HepG2 (cell line): ENCODE results near the gene SMIM14. TPM values are rescaled to one million over a fixed set of nuclear protein-coding genes. Genes with fewer than 3 reads are reported as not detected.

Experiments
- ATAC-seq: fragments of 200-7000 bp; cut with Tn5 transposase; 3 replicates; pipeline ENCODE4 v1.9.1; 2020; ENCODE audit warnings: mild to moderate bottlenecking, moderate library complexity
- BruUV-seq: library from RNA; stranded (reverse); fragments of 400-500 nt; replicated peaks from 2 replicates; lab custom pipeline; 2021; lab: Mats Ljungman, UMichigan
- CTCF ChIA-PET: fragments of 300-600 bp; formaldehyde crosslinking; extraction: SDS; loops from one replicate; lab custom pipeline; 2021; ENCODE audit warnings: low total read pairs, inconsistent platforms, low intra/inter-chr PET ratio; lab: Yijun Ruan, JAX
- POLR2A ChIA-PET: fragments of 350-600 bp; sonication (Branson Sonifier 250); formaldehyde crosslinking; loops from one replicate; lab custom pipeline; 2020; ENCODE audit warnings: antibody characterized with exemption, inconsistent platforms; lab: Yijun Ruan, JAX
- DNase-seq: peaks from one replicate; pipeline ENCODE4 v3.0.0-alpha.2; 2015; ENCODE audit warnings: low spot score
- FAIRE-seq: peaks from 3 replicates; lab custom pipeline; 2011; peaks lifted over from hg19 to GRCh38; lab: Jason Lieb, UNC
- H2AFZ ChIP-seq: one replicate; pipeline ENCODE4 v1.6.1; 2011; ENCODE audit warnings: low read length, inconsistent platforms
- H3K27ac ChIP-seq: fragments of 300-600 bp; 3 replicates; pipeline ENCODE4 v1.8.0; 2011; ENCODE audit warnings: mixed run types, mild to moderate bottlenecking, mixed read lengths, low read length, inconsistent platforms; ENCODE audit not compliant: insufficient read depth; ENCODE audit errors: extremely low read length
- H3K27me3 ChIP-seq, 2 experiments: fragments of 200-600 bp in 1 of 2; 2 replicates in 1 of 2; 3 replicates in 1 of 2; pipeline versions ENCODE4 v1.6.0 to v1.8.0; 2011; ENCODE audit warnings: low read length in 2 of 2, mild to moderate bottlenecking in 2 of 2, moderate library complexity in 2 of 2, inconsistent platforms in 1 of 2; ENCODE audit not compliant: insufficient read depth in 2 of 2, control insufficient read depth in 1 of 2
- H3K36me3 ChIP-seq, 2 experiments: fragments of 200-600 bp in 1 of 2; replicated peaks in 1 of 2; 2 replicates in 1 of 2; 3 replicates in 1 of 2; pipeline versions ENCODE4 v1.5.1 to v1.8.0; 2011; ENCODE audit warnings: low read length in 2 of 2, inconsistent platforms in 1 of 2; ENCODE audit not compliant: insufficient read depth in 2 of 2, control insufficient read depth in 1 of 2
- H3K4me1 ChIP-seq: 2 replicates; pipeline ENCODE4 v1.5.1; 2012; ENCODE audit warnings: low read length, inconsistent platforms; ENCODE audit not compliant: insufficient read depth
- H3K4me2 ChIP-seq: 2 replicates; pipeline ENCODE4 v1.6.0; 2011; ENCODE audit warnings: low read depth, low read length, inconsistent platforms
- H3K4me3 ChIP-seq, 3 experiments: fragments of 200-600 bp in 1 of 3; sonication (generic), shearing (Covaris generic) in 1 of 3; replicated peaks in 1 of 3; 2 replicates each; pipeline ENCODE4 v1.5.1; 2011 to 2016; ENCODE audit warnings: low read length in 3 of 3, inconsistent platforms in 2 of 3, low read depth in 2 of 3, mild to moderate bottlenecking in 2 of 3, control low read depth in 1 of 3, mixed read lengths in 1 of 3; ENCODE audit not compliant: insufficient read depth in 1 of 3
- H3K79me2 ChIP-seq: one replicate; pipeline ENCODE4 v1.6.1; 2011; ENCODE audit warnings: low read length, inconsistent platforms; ENCODE audit not compliant: insufficient read depth
- H3K9ac ChIP-seq: 2 replicates; pipeline ENCODE4 v1.6.0; 2011; ENCODE audit warnings: mild to moderate bottlenecking, low read depth, low read length, inconsistent platforms; ENCODE audit not compliant: insufficient read depth
- H3K9me3 ChIP-seq: 2 replicates; pipeline ENCODE4 v1.5.1; 2012; ENCODE audit warnings: mild to moderate bottlenecking, low read length
- H4K20me1 ChIP-seq: 2 replicates; pipeline ENCODE4 v1.6.0; 2011; ENCODE audit warnings: inconsistent platforms, mild to moderate bottlenecking, low read length, moderate library complexity; ENCODE audit not compliant: insufficient read depth
- AGO2 ChIP-seq: fragments of 200-400 bp; formaldehyde crosslinking; optimal IDR thresholded peaks from 2 replicates; pipeline ENCODE3; 2017; ENCODE audit warnings: mild to moderate bottlenecking, low read depth, low read length, moderate library complexity
- CBFB ChIP-seq: sonication (generic); formaldehyde crosslinking; IDR thresholded peaks from 2 replicates; pipeline ENCODE4 v1.4.0; 2020; ENCODE audit warnings: missing genetic modification reagents
- FOXO1 ChIP-seq: sonication (generic); formaldehyde crosslinking; IDR thresholded peaks from 2 replicates; pipeline ENCODE4 v1.4.0; 2020; ENCODE audit warnings: missing genetic modification reagents
- FOXO4 ChIP-seq: sonication (generic); formaldehyde crosslinking; conservative IDR thresholded peaks from 2 replicates; pipeline ENCODE4 v1.8.1; 2023; ENCODE audit warnings: missing genetic modification reagents
- HOXA9 ChIP-seq: sonication (generic); formaldehyde crosslinking; IDR thresholded peaks from 2 replicates; pipeline ENCODE4 v1.8.1; 2022; ENCODE audit warnings: missing genetic modification reagents, mild to moderate bottlenecking, moderate library complexity, borderline replicate concordance
- MEIS2 ChIP-seq: sonication (generic); formaldehyde crosslinking; IDR thresholded peaks from 2 replicates; pipeline ENCODE4 v1.9.0; 2021; ENCODE audit warnings: mild to moderate bottlenecking, missing genetic modification reagents
- TBX2 ChIP-seq: sonication (generic); formaldehyde crosslinking; IDR thresholded peaks from 2 replicates; pipeline ENCODE4 v1.5.0; 2020; ENCODE audit warnings: missing genetic modification reagents, mild to moderate bottlenecking, borderline replicate concordance
- ZC3H13 ChIP-seq: sonication (generic); formaldehyde crosslinking; IDR thresholded peaks from 2 replicates; pipeline ENCODE4 v1.8.1; 2023; ENCODE audit warnings: mild to moderate bottlenecking, missing genetic modification reagents, moderate library complexity
- ZNF282 ChIP-seq: fragments of 450-650 bp; IDR thresholded peaks from 2 replicates; pipeline ENCODE4 v1.6.1; 2018; ENCODE audit not compliant: partially characterized antibody
- ZNF652 ChIP-seq: IDR thresholded peaks from 2 replicates; pipeline ENCODE4 v1.6.1; 2016; ENCODE audit warnings: low read depth, borderline replicate concordance
- ZNF674 ChIP-seq: sonication (generic); formaldehyde crosslinking; IDR thresholded peaks from 2 replicates; pipeline ENCODE4 v1.5.0; 2020; ENCODE audit warnings: low read depth, mild to moderate bottlenecking, missing genetic modification reagents
- WGBS: methylation state at CpG from one replicate; pipeline ENCODE4 v1.1.6; 2017; ENCODE audit warnings: low lambda C conversion rate; 5-methylcytosine and 5-hydroxymethylcytosine counted together
- in situ Hi-C: cut with HindIII; loops from 2 replicates; pipeline ENCODE4 v1.10.0; 2017; ENCODE audit warnings: low pct_unique_long_range_greater_than_20kb; ENCODE audit not compliant: extremely low pct_ligation_motif_present
- intact Hi-C: fragments of 100-400 bp; cut with micrococcal nuclease; formaldehyde crosslinking; loops from one replicate; pipeline ENCODE4 v1.10.0; 2022; ENCODE audit not compliant: unreplicated experiment
- polyA plus RNA-seq, 8 experiments: library from polyadenylated mRNA; depleted of rRNA in 3 of 8; stranded (reverse) in 7 of 8; unstranded in 1 of 8; fragments of >200 nt; fragmentation: Illumina TruSeq in 4 of 8; extraction: Trizol in 4 of 8; gene quantifications; 2 replicates each; pipeline versions ENCODE4 v1.2.1 to v1.2.3, GENCODE V29; 2011 to 2016; ENCODE audit warnings: low read depth in 4 of 8, missing spikeins in 1 of 8, mixed read lengths in 1 of 8; ENCODE audit not compliant: insufficient read depth in 1 of 8
- total RNA-seq, 5 experiments: library from RNA; depleted of rRNA; stranded (reverse); fragments of >200 nt; fragmentation: Illumina TruSeq; extraction: Trizol; gene quantifications; 2 replicates each; pipeline ENCODE4 v1.2.3, GENCODE V29; 2016; ENCODE audit warnings: low read depth in 1 of 5
- TF ChIP-seq, protein P1 (sequence below): sonication (generic); formaldehyde crosslinking; IDR thresholded peaks from 2 replicates; pipeline ENCODE4 v1.8.1; 2022; ENCODE audit warnings: mild to moderate bottlenecking, missing genetic modification reagents

The SMIM14 gene
- total and polyA plus RNA-seq, 2 of the 13 experiments (the other 11 are each of a cell fraction or from before 2014, with no cell fraction given): 16.3 to 28.1 TPM

DNA sequence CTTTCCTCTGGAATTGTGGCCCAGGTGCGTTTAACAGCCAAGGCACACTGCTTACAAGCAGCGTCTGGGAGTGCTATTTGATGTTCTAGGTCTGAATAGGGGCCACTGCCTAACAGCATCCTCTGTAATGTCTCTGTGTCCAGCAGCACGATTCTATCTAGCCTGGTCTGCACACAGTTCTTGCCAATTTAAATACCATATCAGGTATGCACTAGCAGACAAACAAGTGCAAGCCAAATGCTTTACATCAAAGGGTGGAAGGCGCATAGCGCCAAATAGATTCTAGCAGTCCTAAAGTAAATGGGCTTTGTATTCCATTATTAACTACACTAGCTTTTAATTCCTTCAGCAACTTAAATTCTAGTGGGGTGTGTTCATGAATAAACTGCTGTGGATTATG, 95.6 kb downstream of the SMIM14 start:
- no peak overlapping the region for H3K9ac ChIP-seq

DNA sequence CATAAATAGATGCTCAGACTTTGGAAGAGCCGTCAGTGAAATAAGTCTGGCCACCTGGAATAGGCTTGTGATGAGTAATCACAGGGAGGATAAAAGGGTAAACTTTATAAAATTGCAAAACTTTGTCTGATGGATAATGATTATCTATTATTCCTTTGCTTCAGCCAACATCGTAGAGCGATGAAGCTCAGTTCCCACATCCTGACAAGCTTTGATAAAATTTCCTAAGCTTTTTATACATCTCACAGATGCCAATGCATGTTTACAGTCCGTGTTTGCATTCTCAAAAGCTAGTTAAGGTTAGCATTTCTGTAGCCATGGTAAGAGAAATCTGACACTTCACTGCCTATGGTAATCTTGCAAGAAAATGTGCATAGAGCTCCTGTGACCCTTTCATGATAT, 96.1 kb downstream of the SMIM14 start:
- H3K27ac ChIP-seq: no peak overlapping the region
- CTCF ChIA-PET: no interaction called here
- POLR2A ChIA-PET: interaction anchor here (2.1 kb wide), 1 partner anchor 15 kb away, joined by 14 read pairs; the partner anchor contains the start of gene UGDH
- BruUV-seq: no TSS peak
- no peaks in the 10 kb centered on the region for H3K36me3 ChIP-seq
- no peaks in the 10 kb centered on the region for H3K27me3 ChIP-seq
- H3K4me1 ChIP-seq: peaks cover 37% of the 10 kb centered on the region
- 87% methylated on average over 4 of the region's 4 CpGs for WGBS
- no peaks in the 10 kb centered on the region for H4K20me1 ChIP-seq
- TF ChIP-seq ZC3H13 (CRISPR knock-in tag): no peak
- no peak for TF ChIP-seq HOXA9 (CRISPR knock-in tag)
- no peak for TF ChIP-seq ZNF674 (CRISPR knock-in tag)
- no peak for TF ChIP-seq FOXO1 (CRISPR knock-in tag)
- no peak for TF ChIP-seq FOXO4 (CRISPR knock-in tag)
- TF ChIP-seq MEIS2 (CRISPR knock-in tag): no peak
- TF ChIP-seq AGO2: no peak
- TF ChIP-seq ZNF652: no peak
- TF ChIP-seq, all 625 proteins: peak for 0
- Histone ChIP-seq H3K4me3 (no peak overlapping the region), H3K9ac (no peak overlapping the region), H2AFZ (no peak overlapping the region), H3K9me3 (no peaks in the 10 kb centered on the region), H3K4me2 (no peak overlapping the region), H3K79me2 (no peaks in the 10 kb centered on the region)
- intact Hi-C loops (no loop called here), in situ Hi-C loops (no loop called here)
- FAIRE-seq: no peak
- ATAC-seq: no peak
- DNase-seq: no peak

More for the DNA sequence above, 95.6 kb downstream of the SMIM14 start:
- Histone ChIP-seq H3K4me1 (peaks cover 37% of the 10 kb centered on the region), H3K4me2 (no peak overlapping the region), H3K27me3 (no peaks in the 10 kb centered on the region), H3K79me2 (no peaks in the 10 kb centered on the region), H4K20me1 (no peaks in the 10 kb centered on the region), H3K9me3 (no peaks in the 10 kb centered on the region), H3K27ac (no peak overlapping the region), H3K4me3 (no peak overlapping the region), H3K36me3 (no peaks in the 10 kb centered on the region), H2AFZ (no peak overlapping the region)
- FAIRE-seq: no peak
- TF ChIP-seq, protein P1, sequence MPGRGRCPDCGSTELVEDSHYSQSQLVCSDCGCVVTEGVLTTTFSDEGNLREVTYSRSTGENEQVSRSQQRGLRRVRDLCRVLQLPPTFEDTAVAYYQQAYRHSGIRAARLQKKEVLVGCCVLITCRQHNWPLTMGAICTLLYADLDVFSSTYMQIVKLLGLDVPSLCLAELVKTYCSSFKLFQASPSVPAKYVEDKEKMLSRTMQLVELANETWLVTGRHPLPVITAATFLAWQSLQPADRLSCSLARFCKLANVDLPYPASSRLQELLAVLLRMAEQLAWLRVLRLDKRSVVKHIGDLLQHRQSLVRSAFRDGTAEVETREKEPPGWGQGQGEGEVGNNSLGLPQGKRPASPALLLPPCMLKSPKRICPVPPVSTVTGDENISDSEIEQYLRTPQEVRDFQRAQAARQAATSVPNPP (CRISPR knock-in tag): no peak
- TF ChIP-seq ZNF282 (no peak), TBX2 (CRISPR knock-in tag) (no peak), CBFB (CRISPR knock-in tag) (no peak)
- BruUV-seq: no TSS peak
- ChIA-PET POLR2A (interaction anchor here (2.1 kb wide), 1 partner anchor 16 kb away, joined by 14 read pairs; the partner anchor contains the start of gene UGDH), CTCF (no interaction called here)
- WGBS: 80% methylated on average over 5 of the region's 5 CpGs
- no peak for DNase-seq
- intact Hi-C loops: no loop called here
- in situ Hi-C loops: no loop called here
- 0 out of 3 replicates have a peak, but pooled peaks have one; percentile 26 for ATAC-seq
